Dermis blood vessel endothelial cell (primary cell): ENCODE measurements around the gene HENMT1. TPM values are rescaled to one million over a fixed set of nuclear protein-coding genes. Genes with fewer than 3 reads are reported as not detected.

Experiments
- DNase-seq: peaks from one replicate; pipeline ENCODE4 v3.0.0; 2010
- total RNA-seq: library from RNA; depleted of rRNA; stranded (reverse); fragments of >200 nt; gene quantifications from 2 replicates; pipeline ENCODE4 v1.2.3, GENCODE V29; 2014

HENMT1 gene
- total RNA-seq, 1 donor from 2014 or later, result 1.5 TPM

DNA sequence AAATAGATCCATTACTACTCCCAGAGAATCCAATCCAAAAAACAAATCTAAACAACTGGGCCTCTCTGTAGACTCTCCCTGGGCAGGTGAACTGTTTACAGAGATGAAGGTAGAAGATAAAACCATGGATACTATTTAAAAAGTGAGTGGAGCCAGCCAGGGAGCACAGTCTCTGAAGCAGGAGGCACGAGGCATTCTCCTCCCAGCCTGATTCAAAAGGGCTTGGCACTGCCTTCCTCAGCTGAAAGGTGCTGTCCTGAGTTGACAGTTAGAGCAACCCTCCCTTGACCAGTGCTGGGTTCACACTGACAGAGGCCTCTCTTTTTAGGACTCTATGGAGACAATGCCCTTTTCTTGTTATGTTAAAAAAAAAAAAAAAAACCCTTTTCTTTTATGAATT is 36.8 kb downstream of the HENMT1 start:
- DNase-seq, result no peak

DNA sequence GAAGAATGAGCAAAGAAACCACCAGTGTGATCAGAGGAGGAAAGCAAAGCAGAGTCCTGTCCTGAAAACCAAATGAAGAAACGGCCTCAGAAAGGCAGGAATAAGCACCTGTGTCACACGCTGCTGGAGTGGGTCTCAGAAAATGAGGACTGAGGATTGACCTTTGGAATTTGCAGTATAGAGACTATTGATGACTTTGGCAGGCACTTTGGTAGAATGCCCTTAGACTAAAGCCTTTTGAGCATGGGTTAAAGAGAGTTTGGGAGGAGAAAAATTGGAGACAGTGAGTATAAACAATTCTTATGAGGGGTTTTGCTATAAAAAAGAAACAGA is 43.2 kb downstream of the HENMT1 start:
- DNase-seq, result no peak

DNA sequence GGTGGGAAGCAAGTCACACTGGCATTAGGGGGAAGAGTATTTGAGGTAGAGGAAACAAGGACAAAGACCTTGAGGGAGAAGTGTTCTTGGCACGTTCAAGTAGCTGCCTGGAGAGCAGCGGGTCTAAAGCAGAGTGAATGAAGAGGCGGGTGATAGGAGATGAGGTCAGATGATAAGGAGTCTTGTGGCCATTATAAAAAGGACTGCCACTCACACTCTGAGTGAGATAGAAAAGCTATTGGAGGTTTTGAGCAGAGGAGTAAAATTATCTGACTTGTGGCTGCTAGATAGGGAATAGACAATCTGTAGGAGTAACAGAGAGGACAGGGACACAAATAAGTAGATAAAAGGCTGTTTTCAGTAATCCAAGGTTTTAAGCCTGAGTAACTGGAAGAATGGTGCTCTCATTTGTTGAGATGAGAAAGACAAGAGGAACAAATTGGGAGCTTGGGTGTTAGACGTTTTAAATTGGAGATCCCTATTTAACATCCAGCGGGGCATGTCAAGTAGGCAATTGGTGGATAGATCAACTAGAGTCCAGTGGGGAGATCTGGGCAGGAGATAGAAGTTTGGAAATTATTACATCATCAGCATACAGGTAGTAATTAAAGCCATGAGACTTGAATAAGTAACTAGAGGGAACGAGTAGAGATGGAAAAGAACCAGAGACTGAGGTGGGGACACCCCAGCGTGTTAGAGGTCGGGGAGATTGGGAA is 43.7 kb downstream of the HENMT1 start:
- DNase-seq, result no peak

DNA sequence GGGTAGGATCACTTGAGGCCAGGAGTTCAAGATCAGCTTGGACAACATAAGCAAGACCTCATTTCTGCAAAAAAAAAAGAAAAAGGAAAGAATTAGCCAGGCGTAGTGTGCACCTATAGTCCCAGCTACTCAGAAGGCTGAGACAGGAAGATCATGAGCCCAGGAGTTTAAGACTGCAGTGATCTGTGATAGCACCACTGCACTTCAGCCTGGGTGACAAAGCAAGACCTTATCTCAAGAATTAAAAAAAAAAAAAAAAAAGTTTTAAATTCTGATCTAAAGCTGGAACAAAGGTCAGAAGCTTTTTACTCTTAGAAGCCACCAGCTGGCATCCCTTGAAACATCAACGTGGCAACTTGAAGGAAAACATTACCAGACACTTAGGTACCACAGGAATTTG is 45.3 kb downstream of the HENMT1 start:
- no peak for DNase-seq

DNA sequence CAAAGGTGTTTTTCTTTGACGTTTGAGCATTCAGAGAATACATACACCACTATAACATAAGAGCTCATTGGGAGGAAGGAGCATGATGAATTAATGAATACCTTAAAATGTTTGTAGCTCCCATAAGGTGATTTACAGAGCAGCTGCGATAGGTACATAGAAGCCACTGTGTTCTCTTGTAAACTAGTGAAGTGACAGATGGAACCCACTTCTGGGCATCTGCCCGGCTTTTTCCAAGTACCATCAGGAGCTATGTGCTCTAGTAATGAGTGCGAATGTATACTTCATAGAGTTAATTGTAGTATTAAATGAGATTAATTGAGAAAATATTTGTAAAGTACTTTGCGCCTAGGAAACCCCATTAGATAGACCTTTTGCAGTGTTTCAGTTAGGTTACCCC is 48.4 kb downstream of the HENMT1 start:
- DNase-seq, result no peak

DNA sequence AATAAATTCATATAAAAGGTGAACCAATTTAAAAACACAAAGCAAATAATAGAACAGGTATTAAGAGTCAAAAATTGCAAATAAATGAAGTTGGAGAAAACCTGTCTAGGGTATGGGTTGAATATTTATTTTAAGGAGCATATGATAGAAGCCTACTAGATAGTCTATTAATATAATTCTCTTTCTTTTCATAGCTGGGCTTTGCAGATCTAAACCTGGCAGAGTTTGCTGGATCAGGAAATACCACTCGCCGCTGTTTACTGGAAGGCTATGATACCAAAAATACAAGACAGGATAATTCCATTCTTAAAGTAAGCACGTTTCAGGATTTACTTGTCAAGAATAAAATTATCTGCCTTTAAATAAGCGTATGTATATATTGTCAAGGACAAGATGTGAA is 48.9 kb downstream of the HENMT1 start:
- no peak for DNase-seq

DNA sequence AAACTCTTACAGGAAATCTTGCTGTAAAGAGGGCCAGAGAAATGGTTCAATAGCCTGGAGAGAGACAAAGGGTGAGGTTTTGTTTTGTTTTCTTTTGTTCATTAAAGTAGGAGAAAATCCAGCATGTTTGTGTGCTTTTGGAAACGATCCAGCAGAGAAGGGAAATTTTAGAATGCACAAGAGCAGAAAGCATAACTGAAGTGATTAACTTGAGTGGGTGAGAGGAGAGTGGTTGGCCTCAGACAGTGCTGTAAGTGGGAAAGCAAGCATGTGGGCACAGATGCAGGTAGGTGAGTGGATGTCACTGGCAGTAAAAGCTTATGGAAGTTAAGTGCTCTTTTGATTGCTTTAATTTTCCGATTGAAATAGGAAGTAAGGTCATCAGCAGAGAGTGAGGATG is 50.8 kb downstream of the HENMT1 start:
- DNase-seq, result peak; percentile 36

DNA sequence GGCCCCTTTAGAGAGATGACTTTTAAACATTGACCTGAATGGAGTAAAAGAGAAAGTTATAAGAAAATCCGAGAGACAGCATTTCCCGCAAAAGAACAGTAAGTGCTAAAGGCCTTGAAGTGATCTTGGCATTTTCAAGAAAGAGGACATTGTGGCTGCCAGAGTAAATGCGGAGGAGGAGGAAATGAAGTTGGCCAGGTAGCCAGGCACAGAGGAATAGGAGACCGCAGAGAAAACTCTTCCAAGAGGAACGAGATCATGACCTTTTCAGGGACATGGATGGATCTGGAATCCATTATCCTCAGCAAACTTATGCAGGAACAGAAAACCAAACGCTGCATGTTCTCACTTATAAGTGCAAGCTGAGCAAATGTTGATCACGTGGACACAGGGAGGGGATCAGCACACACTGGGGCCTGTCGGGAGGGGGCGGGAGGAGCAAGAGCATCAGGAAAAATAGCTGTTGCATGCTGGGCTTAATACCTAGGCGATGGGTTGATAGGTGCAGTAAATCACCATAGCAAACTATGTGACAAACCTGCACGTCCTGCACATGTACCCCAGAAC is 51.3 kb downstream of the HENMT1 start:
- no peak for DNase-seq

DNA sequence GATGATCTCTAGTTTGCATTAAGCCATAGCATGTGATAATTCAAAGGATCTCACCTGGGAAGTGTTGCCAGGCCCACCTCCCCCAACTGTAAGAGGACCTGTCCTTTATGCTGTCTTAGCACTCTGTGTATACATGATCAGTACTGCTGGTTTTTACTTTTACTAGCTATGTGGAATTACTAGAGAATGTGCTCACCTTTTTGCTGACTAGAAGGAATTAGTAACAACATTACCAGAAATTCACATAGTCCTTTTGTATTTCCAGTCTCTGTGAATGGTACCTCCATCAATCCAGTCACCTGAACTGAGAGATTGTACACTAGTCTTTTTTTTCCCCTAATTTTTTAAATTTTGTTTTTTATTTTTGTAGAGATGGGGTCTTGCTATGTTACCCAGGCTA is 54.4 kb downstream of the HENMT1 start:
- DNase-seq, result no peak

DNA sequence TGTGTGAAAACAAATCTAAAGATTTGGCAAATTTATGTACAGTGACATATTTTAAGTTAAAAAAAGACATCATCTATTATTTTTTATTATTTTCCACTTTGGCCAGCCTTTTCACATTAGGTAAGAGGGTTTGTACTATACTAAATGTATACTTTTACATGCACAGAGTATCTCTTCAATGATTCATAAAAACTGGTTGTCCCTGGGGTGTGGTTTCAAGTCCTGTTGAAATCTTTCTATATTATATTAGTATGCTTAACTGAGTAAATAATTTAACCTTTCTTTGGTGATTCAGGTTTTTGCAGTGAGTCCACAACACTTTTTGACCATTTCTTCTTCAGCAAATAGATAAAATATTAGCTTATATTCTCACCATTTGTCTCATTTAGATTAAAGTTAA is 55.3 kb downstream of the HENMT1 start:
- no peak for DNase-seq

DNA sequence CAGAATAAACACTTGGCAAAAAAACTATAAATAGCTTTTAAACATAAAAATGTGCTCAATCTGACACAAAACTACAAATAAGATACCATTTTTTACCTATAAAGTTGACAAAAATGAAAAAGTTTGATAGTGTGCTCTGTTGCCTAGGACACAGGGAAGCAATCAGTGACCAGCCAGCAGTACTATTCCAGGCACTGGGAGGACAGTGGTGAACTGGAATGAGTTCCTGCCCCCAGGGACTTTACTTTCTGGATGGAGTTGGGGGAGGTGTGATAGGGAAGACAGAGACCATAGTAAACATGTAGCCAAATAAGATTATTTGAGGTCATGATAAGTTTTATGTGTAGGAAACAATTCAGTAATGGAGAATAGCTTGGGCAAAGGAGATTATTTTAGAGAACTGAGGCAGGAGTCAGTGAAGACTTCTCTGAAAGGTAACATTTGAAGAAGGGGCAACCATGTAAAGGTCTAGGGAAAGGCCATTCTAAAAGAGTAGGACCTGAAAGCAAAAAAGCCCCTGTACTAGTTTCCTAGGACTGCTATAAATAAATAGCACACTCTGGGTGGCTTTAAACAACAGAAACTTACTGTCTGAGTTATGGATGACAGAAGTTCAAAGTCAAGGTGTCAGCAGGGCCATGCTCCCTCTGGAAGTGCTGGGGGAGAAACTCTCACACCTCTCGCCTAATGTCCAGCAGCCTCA is 59.0 kb downstream of the HENMT1 start:
- no peak for DNase-seq

DNA sequence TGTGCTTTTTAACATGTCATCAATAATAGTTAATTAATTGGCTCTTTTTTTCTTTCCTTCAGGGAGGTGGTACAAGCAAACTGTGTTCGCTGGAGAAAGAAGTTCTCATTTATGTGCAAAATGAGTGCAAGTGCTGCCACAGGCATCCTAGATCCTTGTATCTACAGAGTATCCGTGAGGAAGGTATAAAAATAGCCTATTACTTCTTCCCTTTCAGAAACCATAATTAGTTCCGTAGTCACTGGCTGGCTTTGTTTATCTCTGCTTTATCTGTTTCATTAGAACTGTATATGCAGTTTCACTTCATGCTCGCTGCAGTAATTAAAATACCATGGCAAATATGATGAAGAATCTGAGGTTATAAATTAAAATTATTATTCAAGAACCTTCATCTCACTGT is 60.4 kb downstream of the HENMT1 start:
- no peak for DNase-seq

DNA sequence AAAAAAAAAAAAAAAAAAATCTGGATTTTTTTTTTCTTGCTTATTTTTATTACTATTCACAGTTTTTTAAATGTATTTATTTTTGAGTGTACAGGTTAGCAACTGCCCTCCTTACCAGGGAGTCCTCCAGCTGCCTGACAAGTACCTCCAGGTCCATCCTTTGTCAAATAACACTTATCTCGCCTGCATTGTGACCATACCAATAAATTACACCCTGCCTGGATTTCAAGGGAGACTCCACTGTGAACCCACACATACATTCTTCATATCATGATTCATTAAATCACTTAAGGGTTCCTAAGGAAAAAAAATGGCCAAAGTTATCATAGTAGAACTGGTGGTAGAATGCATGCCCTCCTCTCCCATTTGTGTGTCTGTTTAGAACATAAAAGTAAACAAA is 62.6 kb downstream of the HENMT1 start:
- DNase-seq, result no peak

Other genes starting within 250 kb of the HENMT1 start
- not detected in 2 replicates for gene NBPF6, start 210.8 kb downstream of the HENMT1 start, total RNA-seq
- gene EEIG2, start 101.0 kb downstream of the HENMT1 start, total RNA-seq, result 1.5 and 3.0 TPM in 2 replicates
- 11.4 and 14.3 TPM in 2 replicates for gene PRPF38B, start 31.2 kb upstream of the HENMT1 start, total RNA-seq
- not detected in 2 replicates for gene FNDC7, start 51.8 kb upstream of the HENMT1 start, total RNA-seq
- 63.6 and 66.0 TPM in 2 replicates for gene STXBP3, start 85.6 kb upstream of the HENMT1 start, total RNA-seq
- gene AKNAD1, start 196.0 kb upstream of the HENMT1 start, total RNA-seq, result 0.34 TPM in 1 of 2 replicates, not detected in the other
- 12.1 and 28.7 TPM in 2 replicates for gene GPSM2, start 215.9 kb upstream of the HENMT1 start, total RNA-seq